SU-DHL-6 (cell line): ENCODE data around the gene PGM1.

Source experiments
- H2AFZ ChIP-seq: fragments of 200-600 bp; sonication (generic); 2 replicates; pipeline ENCODE4 v1.6.1; 2014; ENCODE audit warnings: low read depth, mild to moderate bottlenecking, moderate library complexity, mixed read lengths, antibody characterized with exemption, low read length; ENCODE audit not compliant: severe bottlenecking
- H3F3A ChIP-seq: fragments of 200-600 bp; shearing (Covaris generic); 2 replicates; pipeline ENCODE4 v1.6.0; 2016; ENCODE audit warnings: antibody characterized with exemption, mild to moderate bottlenecking; ENCODE audit not compliant: insufficient read depth
- H3K27ac ChIP-seq: fragments of 200-600 bp; sonication (generic); 2 replicates; pipeline ENCODE4 v1.5.1; 2016; ENCODE audit warnings: low read depth, mild to moderate bottlenecking, low read length, moderate library complexity, mixed read lengths
- H3K27me3 ChIP-seq: fragments of 200-600 bp; sonication (generic), shearing (Covaris generic); 2 replicates; pipeline ENCODE4 v1.6.0; 2014; ENCODE audit warnings: mild to moderate bottlenecking, low read length
- H3K36me3 ChIP-seq: fragments of 200-600 bp; sonication (generic); 2 replicates; pipeline ENCODE4 v1.6.1; 2014; ENCODE audit warnings: mild to moderate bottlenecking, low read length, mixed read lengths
- H3K4me2 ChIP-seq: fragments of 300-600, 200-600 bp; shearing (Covaris generic), sonication (generic); 2 replicates; pipeline ENCODE4 v1.6.0; 2014; ENCODE audit warnings: low read length, low read depth, mild to moderate bottlenecking; ENCODE audit not compliant: poor library complexity, severe bottlenecking
- H3K4me3 ChIP-seq: fragments of 200-600 bp; sonication (generic); 2 replicates; pipeline ENCODE4 v1.5.1; 2014; ENCODE audit warnings: antibody characterized with exemption, low read length, mild to moderate bottlenecking, mixed read lengths; ENCODE audit not compliant: insufficient read depth, poor library complexity, severe bottlenecking
- H3K79me2 ChIP-seq: fragments of 200-600 bp; sonication (generic); 2 replicates; pipeline ENCODE4 v1.6.1; 2014; ENCODE audit warnings: mild to moderate bottlenecking, low read length, moderate library complexity; ENCODE audit not compliant: insufficient read depth
- H3K9ac ChIP-seq: fragments of 200-600 bp; sonication (generic); 2 replicates; pipeline ENCODE4 v1.7.0; 2014; ENCODE audit warnings: mild to moderate bottlenecking, low read length
- H3K9me2 ChIP-seq: fragments of 200-600 bp; sonication (generic); replicated peaks from 2 replicates; pipeline ENCODE4 v1.6.1; 2014; ENCODE audit warnings: low read length; ENCODE audit not compliant: insufficient read depth
- H3K9me3 ChIP-seq: fragments of 200-600 bp; sonication (generic); 2 replicates; pipeline ENCODE4 v1.6.1; 2014; ENCODE audit warnings: low read length, mixed read lengths; ENCODE audit not compliant: insufficient read depth
- H4K20me1 ChIP-seq: fragments of 200-600 bp; sonication (generic); 2 replicates; pipeline ENCODE4 v1.6.1; 2014; ENCODE audit warnings: low read depth, mild to moderate bottlenecking, antibody characterized with exemption, low read length, moderate library complexity, mixed read lengths
- CTCF ChIP-seq: fragments of 200-600 bp; sonication (generic); IDR thresholded peaks from one replicate; pipeline ENCODE4 v1.5.1; 2017; ENCODE audit warnings: antibody characterized with exemption, mild to moderate bottlenecking, low read length, moderate library complexity; ENCODE audit not compliant: insufficient read depth, poor library complexity, severe bottlenecking
- EZH2phosphoT487 ChIP-seq: fragments of 200-600 bp; sonication (generic), shearing (Covaris generic); conservative IDR thresholded peaks from 2 replicates; pipeline ENCODE4 v1.6.1; 2018; ENCODE audit warnings: mild to moderate bottlenecking, antibody characterized with exemption, low read length, moderate library complexity, mixed read lengths

The PGM1 gene

DNA sequence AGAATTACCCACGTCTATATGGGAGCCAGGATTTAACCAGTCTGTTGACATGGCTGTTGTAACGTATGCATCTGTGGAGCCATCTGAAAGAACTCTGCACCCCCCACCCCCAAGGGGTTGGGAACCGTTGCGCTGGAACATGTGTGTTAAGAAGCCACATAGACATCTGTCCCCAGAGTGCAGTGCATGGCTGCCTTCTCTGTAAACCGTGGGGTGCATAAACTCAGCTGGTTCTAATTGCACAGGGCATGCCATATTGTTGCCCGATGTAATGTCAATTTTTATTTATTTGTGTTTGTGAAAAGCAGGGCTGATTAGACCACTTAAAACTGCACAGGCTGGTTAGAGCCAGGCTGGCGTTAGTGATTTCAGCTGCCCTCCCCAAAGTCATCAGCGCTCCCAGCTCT, 110.5 kb downstream of the PGM1 start:
- Histone ChIP-seq H3K27ac (no peak overlapping the region), H3K4me2 (no peak overlapping the region)
- no peak for TF ChIP-seq CTCF
- no peak for TF ChIP-seq EZH2phosphoT487

DNA sequence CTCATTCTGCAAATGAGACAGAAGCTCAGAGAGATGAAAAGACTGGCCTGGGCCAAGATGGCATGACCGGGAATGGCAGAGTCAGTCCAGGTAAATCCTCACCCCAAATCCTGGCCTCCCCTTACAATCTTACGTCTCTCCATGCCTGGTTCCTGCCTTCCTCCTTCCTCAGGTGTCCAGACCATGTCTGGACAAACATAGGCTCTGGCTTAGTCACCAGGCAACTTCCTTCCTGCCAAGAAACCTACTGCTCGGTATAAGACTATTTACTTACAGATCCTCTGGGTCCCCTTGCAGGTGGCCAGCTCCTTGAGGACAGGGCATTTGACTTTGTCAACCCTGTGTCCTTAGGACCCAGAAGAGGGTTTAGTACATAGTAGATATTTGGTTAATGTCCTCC, 111.2 kb downstream of the PGM1 start:
- no peak for TF ChIP-seq CTCF
- TF ChIP-seq EZH2phosphoT487, result no peak
- H3K4me3 ChIP-seq, result no peak overlapping the region
- H3K36me3 ChIP-seq, result no peaks in the 10 kb centered on the region
- no peaks in the 10 kb centered on the region for H4K20me1 ChIP-seq
- H3K9me2 ChIP-seq, result no peaks in the 10 kb centered on the region
- H3K27ac ChIP-seq, result no peak overlapping the region
- no peak overlapping the region for H3K4me2 ChIP-seq
- no peak overlapping the region for H3K9ac ChIP-seq
- no peaks in the 10 kb centered on the region for H3F3A ChIP-seq
- no peaks in the 10 kb centered on the region for H3K27me3 ChIP-seq
- H2AFZ ChIP-seq, result no peak overlapping the region
- H3K9me3 ChIP-seq, result no peaks in the 10 kb centered on the region
- H3K79me2 ChIP-seq, result no peaks in the 10 kb centered on the region

More for the DNA sequence above, 110.5 kb downstream of the PGM1 start:
- H2AFZ ChIP-seq, result no peak overlapping the region
- no peaks in the 10 kb centered on the region for H3K36me3 ChIP-seq
- H4K20me1 ChIP-seq, result no peaks in the 10 kb centered on the region
- no peak overlapping the region for H3K4me3 ChIP-seq
- no peaks in the 10 kb centered on the region for H3K9me3 ChIP-seq
- H3K79me2 ChIP-seq, result no peaks in the 10 kb centered on the region
- no peak overlapping the region for H3K9ac ChIP-seq
- no peaks in the 10 kb centered on the region for H3F3A ChIP-seq
- no peaks in the 10 kb centered on the region for H3K27me3 ChIP-seq
- H3K9me2 ChIP-seq, result no peaks in the 10 kb centered on the region

DNA sequence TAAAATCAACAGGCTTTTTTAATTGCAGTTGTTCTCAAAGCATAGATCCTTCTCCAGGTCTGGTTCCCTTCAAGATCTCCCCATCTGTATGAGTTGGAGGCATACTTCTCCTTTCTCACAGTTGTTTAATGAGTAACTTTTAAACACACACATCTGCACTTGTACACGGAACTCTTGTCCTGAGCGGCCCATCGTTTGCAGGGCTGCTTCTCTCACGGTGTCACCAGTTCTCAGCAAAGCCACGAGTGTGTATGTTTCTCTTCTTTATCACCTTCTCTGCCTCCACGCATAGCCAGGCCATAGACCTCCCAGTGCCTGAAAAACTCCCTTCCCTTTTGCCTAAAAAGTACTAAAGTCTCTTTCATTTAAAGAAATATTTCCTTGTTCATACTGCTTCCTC, 111.9 kb downstream of the PGM1 start:
- no peaks in the 10 kb centered on the region for H3K79me2 ChIP-seq
- H3F3A ChIP-seq, result no peaks in the 10 kb centered on the region
- H3K4me3 ChIP-seq, result no peak overlapping the region
- no peaks in the 10 kb centered on the region for H3K27me3 ChIP-seq
- no peaks in the 10 kb centered on the region for H3K9me3 ChIP-seq
- TF ChIP-seq EZH2phosphoT487 (no peak), CTCF (no peak)
- H3K27ac ChIP-seq, result no peak overlapping the region
- H3K9me2 ChIP-seq, result no peaks in the 10 kb centered on the region
- H4K20me1 ChIP-seq, result no peaks in the 10 kb centered on the region
- H2AFZ ChIP-seq, result no peak overlapping the region
- no peak overlapping the region for H3K4me2 ChIP-seq
- no peaks in the 10 kb centered on the region for H3K36me3 ChIP-seq
- H3K9ac ChIP-seq, result no peak overlapping the region
